MM.1S (cell line): ENCODE data around the gene ACSL6.

Experiments used
- DNase-seq: peaks from one replicate; pipeline ENCODE4 v3.0.0-alpha.2; 2015
- H2AFZ ChIP-seq: fragments of 300-600 bp; sonication (generic); 2 replicates; pipeline ENCODE4 v1.6.0; 2016; ENCODE audit warnings: antibody characterized with exemption, low read length
- H3F3A ChIP-seq: fragments of 300-600 bp; sonication (generic); 2 replicates; pipeline ENCODE4 v1.6.1; 2016; ENCODE audit warnings: mild to moderate bottlenecking, antibody characterized with exemption, low read length, moderate library complexity, mixed read lengths; ENCODE audit not compliant: insufficient read depth
- H3K27ac ChIP-seq: fragments of 300-600 bp; sonication (generic); 2 replicates; pipeline ENCODE4 v1.5.1; 2016; ENCODE audit warnings: mild to moderate bottlenecking, low read length
- H3K27me3 ChIP-seq: fragments of 300-600 bp; sonication (generic); replicated peaks from 2 replicates; pipeline ENCODE4 v1.6.0; 2016; ENCODE audit warnings: low read length; ENCODE audit not compliant: insufficient read depth
- H3K36me3 ChIP-seq: fragments of 300-600 bp; sonication (generic); replicated peaks from 2 replicates; pipeline ENCODE4 v1.6.1; 2016; ENCODE audit warnings: mild to moderate bottlenecking, low read length, mixed read lengths; ENCODE audit not compliant: insufficient read depth
- H3K4me1 ChIP-seq: fragments of 300-600 bp; sonication (generic); 2 replicates; pipeline ENCODE4 v1.6.1; 2016; ENCODE audit warnings: low read length, mixed read lengths
- H3K4me2 ChIP-seq: fragments of 300-600 bp; sonication (generic); 2 replicates; pipeline ENCODE4 v1.6.0; 2016; ENCODE audit warnings: low read depth, low read length
- H3K4me3 ChIP-seq: fragments of 300-600 bp; sonication (generic); 2 replicates; pipeline ENCODE4 v1.5.1; 2016; ENCODE audit warnings: low read length, mixed read lengths
- H3K79me2 ChIP-seq: fragments of 300-600 bp; sonication (generic); 2 replicates; pipeline ENCODE4 v1.6.1; 2016; ENCODE audit warnings: mixed run types, low read length, mixed read lengths
- H3K9ac ChIP-seq: fragments of 300-600 bp; sonication (generic); 2 replicates; pipeline ENCODE4 v1.6.1; 2016; ENCODE audit warnings: low read length, mixed read lengths
- H3K9me2 ChIP-seq: fragments of 300-600 bp; sonication (generic); replicated peaks from 2 replicates; pipeline ENCODE4 v1.6.1; 2016; ENCODE audit warnings: mild to moderate bottlenecking, low read length, mixed read lengths; ENCODE audit not compliant: insufficient read depth
- H3K9me3 ChIP-seq: fragments of 300-600 bp; sonication (generic); replicated peaks from 2 replicates; pipeline ENCODE4 v1.6.1; 2016; ENCODE audit warnings: mild to moderate bottlenecking, low read length, mixed read lengths; ENCODE audit not compliant: insufficient read depth
- H4K20me1 ChIP-seq: fragments of 300-600 bp; sonication (generic); 2 replicates; pipeline ENCODE4 v1.6.1; 2016; ENCODE audit warnings: mild to moderate bottlenecking, low read length, moderate library complexity, mixed read lengths; ENCODE audit not compliant: insufficient read depth
- CTCF ChIP-seq: fragments of 300-600 bp; sonication (generic); IDR thresholded peaks from 2 replicates; pipeline ENCODE4 v1.5.1; 2016; ENCODE audit warnings: antibody characterized with exemption, low read length, mixed read lengths
- EZH2 ChIP-seq: fragments of 300-600 bp; sonication (generic); optimal IDR thresholded peaks from 2 replicates; pipeline ENCODE3; 2017; ENCODE audit warnings: low read depth, mild to moderate bottlenecking, antibody characterized with exemption, low read length, mixed read lengths
- EZH2phosphoT487 ChIP-seq: fragments of 300-600 bp; sonication (generic); IDR thresholded peaks from 2 replicates; pipeline ENCODE4 v1.6.1; 2018; ENCODE audit warnings: antibody characterized with exemption, low read length

Gene ACSL6

DNA sequence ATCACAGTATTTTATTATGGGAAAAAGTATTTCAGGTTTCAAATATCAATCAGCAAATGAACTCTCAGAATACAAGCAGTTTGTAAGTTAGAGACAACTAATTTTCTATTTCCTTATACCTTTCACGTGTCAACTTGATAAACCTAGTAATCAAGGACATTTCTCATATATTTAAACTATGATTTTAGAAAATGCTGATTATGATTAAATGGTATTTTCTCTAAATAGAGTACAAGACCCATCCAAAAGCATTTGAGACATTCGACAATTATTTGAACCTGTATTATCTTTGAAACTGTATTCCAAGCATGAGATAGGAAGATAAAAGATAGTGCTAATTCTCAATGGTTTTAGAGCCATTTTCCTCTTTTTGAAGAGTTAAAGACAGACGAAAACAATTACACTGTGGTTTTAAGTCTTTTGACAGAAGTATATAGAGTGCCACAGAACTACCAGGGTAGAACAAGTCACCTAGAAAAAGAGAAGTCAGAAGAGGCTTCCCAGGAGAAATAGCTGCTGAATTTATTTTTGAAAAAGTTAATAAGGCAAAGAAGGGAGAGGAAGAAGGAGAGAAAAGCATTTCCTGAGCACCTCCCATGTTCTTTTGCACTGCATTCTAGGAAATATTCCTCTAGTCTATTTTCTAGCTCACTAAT is 71.6 kb downstream of the ACSL6 start:
- TF ChIP-seq EZH2phosphoT487 (no peak), EZH2 (no peak), CTCF (no peak)
- H3K9me2 ChIP-seq = no peaks in the 10 kb centered on the region

GRCh38 chr5:131932235-131932634 is 79.2 kb downstream of the ACSL6 start:
- no peaks in the 10 kb centered on the region for H3F3A ChIP-seq
- TF ChIP-seq EZH2 = no peak
- TF ChIP-seq CTCF = no peak
- no peak for TF ChIP-seq EZH2phosphoT487
- no peaks in the 10 kb centered on the region for H3K9me2 ChIP-seq
- no peaks in the 10 kb centered on the region for H3K4me1 ChIP-seq
- no peaks in the 10 kb centered on the region for H3K9me3 ChIP-seq
- no peak overlapping the region for H3K27ac ChIP-seq
- no peak overlapping the region for H3K9ac ChIP-seq
- DNase-seq = no peak
- H3K4me3 ChIP-seq = no peak overlapping the region
- no peaks in the 10 kb centered on the region for H3K36me3 ChIP-seq
- no peaks in the 10 kb centered on the region for H3K27me3 ChIP-seq
- no peaks in the 10 kb centered on the region for H3K79me2 ChIP-seq
- H4K20me1 ChIP-seq = no peaks in the 10 kb centered on the region
- no peak overlapping the region for H3K4me2 ChIP-seq
- no peak overlapping the region for H2AFZ ChIP-seq

More for the DNA sequence above, 71.6 kb downstream of the ACSL6 start:
- Histone ChIP-seq H3F3A (no peaks in the 10 kb centered on the region), H3K4me3 (no peak overlapping the region), H3K9me3 (no peaks in the 10 kb centered on the region), H3K4me2 (no peak overlapping the region), H2AFZ (no peak overlapping the region), H4K20me1 (no peaks in the 10 kb centered on the region), H3K27ac (no peak overlapping the region), H3K36me3 (no peaks in the 10 kb centered on the region), H3K27me3 (no peaks in the 10 kb centered on the region), H3K4me1 (no peaks in the 10 kb centered on the region), H3K9ac (no peak overlapping the region), H3K79me2 (no peaks in the 10 kb centered on the region)
- no peak for DNase-seq

DNA sequence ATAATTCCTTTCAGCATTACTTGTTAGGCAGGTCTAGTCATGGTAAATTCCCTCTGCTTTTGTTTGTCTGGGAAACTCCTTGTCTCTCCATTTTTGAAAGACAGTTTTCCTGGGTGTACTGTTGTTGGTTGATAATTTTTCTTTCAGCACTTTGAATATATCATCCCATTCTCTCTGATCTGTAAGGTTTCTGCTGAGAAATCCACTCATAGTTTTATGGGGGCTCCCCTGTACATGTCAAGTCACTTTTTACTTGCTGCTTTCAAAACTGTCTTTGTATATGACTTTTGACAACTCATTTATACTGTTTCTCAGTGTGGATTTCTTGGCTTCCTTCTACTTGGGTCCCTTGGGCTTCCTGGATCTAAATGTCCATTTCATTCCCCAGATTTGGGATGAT is 82.5 kb downstream of the ACSL6 start:
- Histone ChIP-seq H3K9ac (no peak overlapping the region), H3K27ac (no peak overlapping the region), H3K9me3 (no peaks in the 10 kb centered on the region), H3K27me3 (no peaks in the 10 kb centered on the region), H3K79me2 (no peaks in the 10 kb centered on the region), H3K4me3 (no peak overlapping the region), H2AFZ (no peak overlapping the region), H3K36me3 (no peaks in the 10 kb centered on the region), H3F3A (no peaks in the 10 kb centered on the region), H3K4me1 (no peaks in the 10 kb centered on the region), H4K20me1 (no peaks in the 10 kb centered on the region), H3K4me2 (no peak overlapping the region), H3K9me2 (no peaks in the 10 kb centered on the region)
- TF ChIP-seq CTCF (no peak), EZH2 (no peak)
- no peak for DNase-seq
